Sigmoid colon (tissue), 7 donors: ENCODE data around the gene HMBS. TPM values are rescaled to one million over a fixed set of nuclear protein-coding genes. Genes with fewer than 3 reads are reported as not detected.

ENCODE experiments used
- DNase-seq: peaks from one replicate; pipeline ENCODE4 v3.0.0-alpha.2; 2019
- H3K27ac ChIP-seq, 4 donors: fragments of 200-600 bp; sonication (generic); one replicate each; pipeline ENCODE4 v1.5.1; 2016 to 2019; ENCODE audit warnings: mild to moderate bottlenecking in 1 of 4
- H3K27me3 ChIP-seq, 3 donors: fragments of 200-600 bp; sonication (generic); one replicate each; pipeline ENCODE4 v1.5.1; 2019; ENCODE audit warnings: mild to moderate bottlenecking in 1 of 3
- H3K36me3 ChIP-seq, 4 donors: fragments of 200-600 bp; sonication (generic); one replicate each; pipeline ENCODE4 v1.5.1; 2016 to 2019
- H3K4me1 ChIP-seq, 4 donors: fragments of 200-600 bp; sonication (generic); one replicate each; pipeline ENCODE4 v1.5.1; 2017 to 2019
- H3K4me3 ChIP-seq, 4 donors: fragments of 200-600 bp; sonication (generic); one replicate each; pipeline ENCODE4 v1.5.1; 2017 to 2019; ENCODE audit warnings: mild to moderate bottlenecking in 2 of 4, moderate library complexity in 1 of 4
- H3K9me3 ChIP-seq, 4 donors: fragments of 200-600 bp in 3 of 4; sonication (generic) in 3 of 4; one replicate each; pipeline versions ENCODE4 v1.5.1 to v1.6.1; 2013 to 2019
- CTCF ChIP-seq, 4 experiments: fragments of 450-650 bp in 3 of 4; fragments of 200-600 bp in 1 of 4; IDR thresholded peaks; one replicate each; pipeline ENCODE4 v1.5.1; 2016 to 2019; ENCODE audit warnings: antibody characterized with exemption in 4 of 4, mild to moderate bottlenecking in 3 of 4, moderate library complexity in 2 of 4
- EP300 ChIP-seq, 4 donors: sonication (generic); formaldehyde crosslinking; IDR thresholded peaks; one replicate each; pipeline ENCODE4 v1.6.1; 2017; ENCODE audit warnings: antibody characterized with exemption in 4 of 4
- POLR2A ChIP-seq, 2 donors: fragments of 450-650 bp; IDR thresholded peaks; one replicate each; pipeline ENCODE4 v1.6.1; 2016; ENCODE audit warnings: antibody characterized with exemption in 2 of 2, mild to moderate bottlenecking in 2 of 2, moderate library complexity in 2 of 2
- POLR2AphosphoS5 ChIP-seq, 4 donors: sonication (generic); formaldehyde crosslinking; IDR thresholded peaks; one replicate each; pipeline ENCODE4 v1.6.1; 2017; ENCODE audit warnings: antibody characterized with exemption in 4 of 4
- WGBS, 2 donors: extraction: QIAGEN DNeasy Blood & Tissue Kit; methylation state at CpG; one replicate each; pipeline ENCODE4 v1.1.7; 2013; 5-methylcytosine and 5-hydroxymethylcytosine counted together
- intact Hi-C: fragments of 100-400 bp; cut with DNase I; formaldehyde crosslinking; loops from one replicate; pipeline ENCODE4 v1.15.1; 2023
- polyA plus RNA-seq, 3 donors: library from polyadenylated mRNA; stranded (reverse); fragments of 200-250 nt; gene quantifications; one replicate each; pipeline ENCODE4 v1.2.3, GENCODE V29; 2013
- total RNA-seq, 4 donors: library from RNA; depleted of rRNA; stranded (reverse); fragments of >200 nt; gene quantifications; one replicate each; pipeline ENCODE4 v1.1.0, GENCODE V29; 2016
- donor health status: healthy with polysubstance abuse.
- donor health status: Bipolar disorder and iron deficiency.
- donor health status: healthy.

HMBS gene
- total and polyA plus RNA-seq, 7 donors, result 5.6 to 39.3 (median 15.2) TPM

GRCh38 chr11:119120639-119121007 is 35.9 kb downstream of the HMBS start:
- H3K4me1 ChIP-seq, result peaks cover 0 to 19% (median 17%) of the 10 kb centered on the region in 4 donors
- H3K4me3 ChIP-seq, result peak overlapping the region; percentile 68 to 88 (median 80)
- no peak for DNase-seq
- peaks cover 0 to 26% (median 12%) of the 10 kb centered on the region in 4 donors for H3K36me3 ChIP-seq
- H3K27ac ChIP-seq, result peak overlapping the region; percentile 79 to 90 (median 84)
- intact Hi-C loops, result loop anchor here (2.0 kb wide), 1 partner anchor 14 kb away; the partner anchor contains the start of gene C2CD2L
- no peak for TF ChIP-seq CTCF (IDR thresholded peaks at IDR 0.05)
- TF ChIP-seq POLR2A (IDR thresholded peaks at IDR 0.05), result no peak
- TF ChIP-seq EP300 (IDR thresholded peaks at IDR 0.05), result no peak
- no peak for TF ChIP-seq POLR2AphosphoS5 (IDR thresholded peaks at IDR 0.05)
- 10 to 40% methylated on average over 5 of the region's 5 CpGs for WGBS, 2 donors
- H3K9me3 ChIP-seq, result no peaks in the 10 kb centered on the region
- H3K27me3 ChIP-seq, result no peaks in the 10 kb centered on the region

GRCh38 chr11:119121008-119121810 is 36.5 kb downstream of the HMBS start, which contains the start of gene HINFP:
HINFP (plus strand) TSS chr11:119121580; CDS start chr11:119126945, 5,365 bp downstream.
- H3K4me1 ChIP-seq, result peaks cover 0 to 19% (median 17%) of the 10 kb centered on the region in 4 donors
- DNase-seq, result peak; percentile 100
- TF ChIP-seq POLR2A (IDR thresholded peaks at IDR 0.05), result peak; percentile 64 to 70
- TF ChIP-seq POLR2AphosphoS5 (IDR thresholded peaks at IDR 0.05), result peak; percentile 87 to 96 (median 92)
- TF ChIP-seq EP300 (IDR thresholded peaks at IDR 0.05), result no peak

GRCh38 chr11:119121811-119122124 is 37.1 kb downstream of the HMBS start:
- 0% methylated on average over 20 of the region's 20 CpGs for WGBS, 2 donors
- DNase-seq, result no peak
- H3K4me1 ChIP-seq, result peaks cover 0 to 21% (median 17%) of the 10 kb centered on the region in 4 donors
- peak overlapping the region; percentile 84 to 90 (median 84) for H3K27ac ChIP-seq
- intact Hi-C loops, result loop anchor here (2.0 kb wide), 1 partner anchor 15 kb away; the partner anchor contains the start of gene C2CD2L
- H3K27me3 ChIP-seq, result no peaks in the 10 kb centered on the region
- TF ChIP-seq POLR2A (IDR thresholded peaks at IDR 0.05), result no peak
- no peak for TF ChIP-seq CTCF (IDR thresholded peaks at IDR 0.05)
- TF ChIP-seq POLR2AphosphoS5 (IDR thresholded peaks at IDR 0.05), result no peak
- TF ChIP-seq EP300 (IDR thresholded peaks at IDR 0.05), result no peak
- peak overlapping the region; percentile 68 to 88 (median 80) for H3K4me3 ChIP-seq
- H3K9me3 ChIP-seq, result no peaks in the 10 kb centered on the region
- H3K36me3 ChIP-seq, result peaks cover 0 to 21% (median 6%) of the 10 kb centered on the region in 4 donors

More at GRCh38 chr11:119121008-119121810, 36.5 kb downstream of the HMBS start, which contains the start of gene HINFP:
- 0 to 1% methylated on average over 54 of the region's 54 CpGs for WGBS, 2 donors
- intact Hi-C loops, result loop anchor here (2.0 kb wide), 1 partner anchor 14 kb away; the partner anchor contains the start of gene C2CD2L
- H3K27ac ChIP-seq, result peak within 1 kb of the TSS; percentile 84 to 90 (median 84)
- no peaks in the 10 kb centered on the region for H3K9me3 ChIP-seq
- no peaks in the 10 kb centered on the region for H3K27me3 ChIP-seq
- H3K4me3 ChIP-seq, result peak within 1 kb of the TSS; percentile 68 to 88 (median 80)
- peaks cover 0 to 22% (median 9%) of the 10 kb centered on the region in 4 donors for H3K36me3 ChIP-seq

- peaks cover 17 to 59% (median 28%) of the 10 kb centered on the region in 4 donors for H3K36me3 ChIP-seq
- TF ChIP-seq POLR2A (IDR thresholded peaks at IDR 0.05) (no peak), POLR2AphosphoS5 (IDR thresholded peaks at IDR 0.05) (no peak), EP300 (IDR thresholded peaks at IDR 0.05) (no peak), CTCF (IDR thresholded peaks at IDR 0.05) (no peak)
- H3K9me3 ChIP-seq, result no peaks in the 10 kb centered on the region
- no peaks in the 10 kb centered on the region for H3K27me3 ChIP-seq
- H3K4me3 ChIP-seq, result no peak overlapping the region
- H3K27ac ChIP-seq, result no peak overlapping the region
- WGBS, 2 donors, result 53 to 78% methylated on average over 6 of the region's 6 CpGs
- peaks cover 0 to 18% (median 11%) of the 10 kb centered on the region in 4 donors for H3K4me1 ChIP-seq
- intact Hi-C loops, result no loop called here
- DNase-seq, result no peak
Measured at GRCh38 chr11:119125821-119126220, 41.1 kb downstream of the HMBS start.

GRCh38 chr11:119126675-119127268 is 42.1 kb downstream of the HMBS start:
- Histone ChIP-seq H3K9me3 (no peaks in the 10 kb centered on the region), H3K36me3 (peaks cover 26 to 68% (median 37%) of the 10 kb centered on the region in 4 donors), H3K4me1 (peaks cover 0 to 14% (median 11%) of the 10 kb centered on the region in 4 donors), H3K4me3 (no peak overlapping the region), H3K27ac (peak overlapping the region in 1 of 4 donors; percentile 4), H3K27me3 (no peaks in the 10 kb centered on the region)
- intact Hi-C loops, result no loop called here
- WGBS, 2 donors, result 59 to 69% methylated on average over 5 of the region's 5 CpGs
- TF ChIP-seq CTCF (IDR thresholded peaks at IDR 0.05) (no peak), POLR2A (IDR thresholded peaks at IDR 0.05) (no peak), POLR2AphosphoS5 (IDR thresholded peaks at IDR 0.05) (no peak), EP300 (IDR thresholded peaks at IDR 0.05) (no peak)
- no peak for DNase-seq
